GM18520 (cell line): ENCODE measurements around the gene CTSE.
A peak's percentile ranks its signal among the peaks of the same experiment; 100 is the strongest.
"Not testable (repeated sequence)": the region's sequence is repeated elsewhere in the genome, so short reads cannot be mapped to it uniquely, and the experiment has no call there.

Experiments
- ATAC-seq: cut with Tn5 transposase; IDR thresholded peaks from one replicate; pipeline ENCODE4 v1.9.1; 2021; ENCODE audit not compliant: unreplicated experiment

The CTSE gene

GRCh38 chr1:206020393-206021007 is 3.2 kb downstream of the CTSE start:
- ATAC-seq = no peak

- no peak for ATAC-seq
Measured at GRCh38 chr1:206015071-206015470, 8.6 kb downstream of the CTSE start.

DNA sequence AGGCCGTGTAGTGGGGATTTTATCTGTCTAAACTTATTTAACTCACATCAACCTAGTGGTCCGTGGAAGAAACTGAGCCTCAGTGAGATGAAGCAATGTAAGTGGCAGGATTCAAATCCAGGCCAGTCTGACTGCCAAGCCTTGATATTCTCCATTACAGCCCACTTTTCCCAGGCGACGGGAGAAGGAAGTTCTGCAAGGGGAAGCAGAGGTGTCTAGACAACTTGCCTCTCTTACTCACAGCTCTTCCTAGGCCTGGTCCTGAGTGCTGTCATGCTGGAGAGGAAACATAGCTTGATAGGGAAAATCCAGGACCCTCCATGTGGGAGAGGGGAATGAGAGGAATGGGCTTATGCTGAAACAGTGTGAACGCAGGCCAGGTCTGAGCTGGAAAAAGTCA is 9.1 kb downstream of the CTSE start:
- no peak for ATAC-seq

DNA sequence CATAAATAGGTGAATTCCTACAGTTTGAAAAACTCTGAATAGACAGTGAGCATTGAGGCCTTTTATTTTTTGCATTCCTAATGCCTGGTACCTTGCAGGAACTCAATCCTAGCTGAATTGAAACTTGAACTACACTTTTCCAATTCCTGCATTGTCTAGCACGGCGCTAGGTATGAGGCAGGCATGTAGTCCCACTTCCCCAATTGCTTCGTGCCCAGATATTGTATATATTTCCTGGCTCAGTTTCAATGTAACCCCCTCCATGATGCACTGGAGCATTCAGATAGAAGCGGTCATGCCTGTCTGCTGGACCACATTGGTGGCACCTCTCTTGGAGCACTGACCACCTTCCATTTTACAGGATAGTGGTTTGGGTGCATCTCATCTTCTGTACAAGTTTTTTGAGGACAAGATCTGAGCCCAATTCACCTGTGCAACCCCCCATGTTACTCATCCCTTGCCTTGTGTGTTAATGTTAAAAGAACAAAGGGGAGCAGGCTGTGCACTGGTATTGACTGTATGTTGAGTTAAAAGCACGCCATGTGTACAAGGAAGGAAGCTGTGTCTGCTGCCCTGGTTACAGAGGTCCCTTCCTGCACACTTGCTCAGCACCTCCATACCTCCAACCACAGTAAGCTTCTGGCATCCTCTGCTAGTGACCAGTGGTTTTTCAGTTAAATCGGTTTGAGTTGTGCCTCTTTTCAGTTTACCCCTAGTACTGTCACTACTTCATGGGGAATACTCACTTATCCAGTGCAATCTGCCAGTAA is 10.5 kb downstream of the CTSE start:
- ATAC-seq = no peak

GRCh38 chr1:206012086-206012859 is 11.4 kb downstream of the CTSE start:
- ATAC-seq = peak; percentile 91

- ATAC-seq = no peak
Measured at GRCh38 chr1:206011057-206011456, 12.6 kb downstream of the CTSE start.

DNA sequence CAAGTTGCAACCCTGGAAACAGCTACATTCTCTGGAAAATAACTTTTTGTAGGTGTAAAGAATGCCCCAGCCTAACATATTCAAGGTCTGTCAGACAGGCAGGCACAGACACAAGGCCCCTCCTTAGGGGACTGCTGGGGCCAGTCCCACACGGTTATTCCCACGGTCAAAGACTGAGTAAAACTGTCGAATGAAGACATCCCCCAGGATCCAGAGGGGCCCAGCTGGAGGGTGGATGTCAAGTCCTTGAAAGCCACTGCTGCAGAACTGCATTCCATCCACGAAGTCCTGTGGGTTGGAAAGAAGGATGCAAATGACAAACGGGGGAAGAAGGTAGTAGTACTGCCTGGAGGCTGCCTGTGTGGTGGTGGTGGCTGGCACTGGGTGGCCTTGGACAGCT is 13.6 kb downstream of the CTSE start:
- no peak for ATAC-seq

GRCh38 chr1:206006946-206007345 is 16.7 kb downstream of the CTSE start:
- no peak for ATAC-seq

- ATAC-seq = no peak
Measured at GRCh38 chr1:206005778-206006180, 17.9 kb downstream of the CTSE start.

DNA sequence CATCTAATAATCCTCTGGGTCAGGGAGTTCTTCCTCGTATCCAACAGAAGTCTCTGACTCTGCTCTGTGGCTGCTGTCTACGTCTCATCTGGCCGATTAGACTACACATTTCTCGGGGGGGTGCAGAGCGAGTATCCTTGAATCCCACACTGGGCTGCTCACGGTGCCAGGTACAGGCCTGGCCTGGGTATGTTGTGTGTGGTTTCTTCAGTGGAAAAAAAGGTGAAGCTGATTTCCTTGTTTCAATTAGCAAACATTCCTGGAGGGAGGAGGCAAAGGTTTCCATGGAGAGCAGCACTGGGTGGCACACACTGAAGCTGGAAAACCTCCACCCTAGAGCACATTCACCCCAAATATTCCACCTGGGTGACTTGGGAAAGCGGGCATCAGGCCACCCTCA is 18.5 kb downstream of the CTSE start:
- no peak for ATAC-seq

GRCh38 chr1:206004826-206005225 is 18.9 kb downstream of the CTSE start:
- no peak for ATAC-seq

DNA sequence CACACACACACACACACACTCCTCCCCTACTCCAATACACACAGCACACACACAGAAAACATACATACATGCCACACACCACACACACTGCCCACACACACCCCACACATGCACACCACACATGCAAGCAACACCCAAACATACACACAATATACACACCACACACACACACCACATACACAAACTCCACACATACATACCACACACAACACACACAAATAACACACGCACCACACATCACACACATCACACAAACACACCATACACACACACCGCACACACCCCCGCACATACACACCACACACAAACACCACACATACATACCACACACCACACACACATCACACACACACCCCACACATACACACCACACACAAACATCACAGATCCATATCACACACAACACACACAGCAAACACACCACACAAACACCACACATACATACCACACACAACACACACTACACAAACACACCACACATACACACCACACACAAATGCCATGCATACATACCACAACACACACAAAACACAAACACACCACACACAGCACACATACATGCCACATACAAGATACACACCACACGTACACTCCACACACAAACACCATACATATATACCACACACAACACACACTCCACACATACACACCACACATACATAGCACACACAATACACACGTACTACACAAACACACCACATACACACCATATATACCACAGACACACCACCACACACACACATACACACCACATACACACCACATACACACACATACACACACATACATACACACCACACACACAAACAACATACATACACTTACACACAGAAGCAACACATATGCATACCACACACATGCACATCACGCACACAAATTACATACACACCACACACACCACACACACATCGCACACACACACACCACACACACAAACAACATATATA is 19.6 kb downstream of the CTSE start:
- ATAC-seq = no peak

DNA sequence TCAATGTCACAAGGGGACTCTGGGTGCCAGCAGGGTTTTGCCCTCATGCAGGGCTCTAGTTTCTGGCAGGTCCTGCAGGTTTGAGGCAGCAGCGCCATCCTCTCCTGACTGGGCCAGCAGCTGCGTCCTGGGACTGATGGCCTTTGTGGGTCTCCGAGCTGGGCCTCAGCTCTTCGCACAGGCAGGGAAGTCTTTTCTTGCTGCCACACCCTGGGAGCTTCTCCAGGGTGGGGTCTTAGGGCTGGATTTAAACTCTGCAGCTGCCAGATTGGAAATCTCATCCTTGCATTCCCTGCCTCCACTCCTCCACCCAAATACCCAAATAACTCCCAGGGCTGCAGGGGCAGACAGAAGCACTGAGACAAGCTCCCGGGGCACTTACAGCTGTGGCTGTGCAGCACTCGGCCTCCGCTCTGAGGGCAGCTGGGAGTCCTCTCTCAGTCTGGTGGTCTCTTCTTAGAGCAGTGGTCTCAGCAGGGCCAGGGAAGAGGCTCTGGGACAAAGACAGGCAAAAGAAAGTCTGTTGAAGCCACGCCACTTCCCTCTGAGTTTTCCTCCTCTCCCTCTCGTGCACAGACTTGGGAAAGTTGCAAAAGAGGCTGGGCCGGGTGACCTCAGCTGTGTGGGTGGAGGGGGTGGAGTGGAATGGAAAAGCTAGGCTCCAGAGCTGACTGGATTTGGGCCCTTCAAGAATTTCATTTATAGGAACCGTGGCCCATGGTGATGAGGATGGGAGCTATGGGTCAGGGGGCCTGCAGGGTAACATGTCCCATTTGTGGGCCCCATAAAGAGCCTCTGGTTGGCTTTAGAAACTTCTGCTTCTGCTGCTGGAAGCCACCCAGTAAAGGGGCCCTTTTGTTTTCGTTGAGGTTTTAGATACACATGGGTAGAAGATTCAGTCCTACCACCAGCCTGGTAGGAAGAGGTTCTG is 20.6 kb downstream of the CTSE start, which contains the start of gene RAB7B:
RAB7B (minus strand) TSS at position 525 of the 931 bp plus-strand sequence. CDS start 9,260 bp downstream, outside the sequence.
- no peak for ATAC-seq

DNA sequence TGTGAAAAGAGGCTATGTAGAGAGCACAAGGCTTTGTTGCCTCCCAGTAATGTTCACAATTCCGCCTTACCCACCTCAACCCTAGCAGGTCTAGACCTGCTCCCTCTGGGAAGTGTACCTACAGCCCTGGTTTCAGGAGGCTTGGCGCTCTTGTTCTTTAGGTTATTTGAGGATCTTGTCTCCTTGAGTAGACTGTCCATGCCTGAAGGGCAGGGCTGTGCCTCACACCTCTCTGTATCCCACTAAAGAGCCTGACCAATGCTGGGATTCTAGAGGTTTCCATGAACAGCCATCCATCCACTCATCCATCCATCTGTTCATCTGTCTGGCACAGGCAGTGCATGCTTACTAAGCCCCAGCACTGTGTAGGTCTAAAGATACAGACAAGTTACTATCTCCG is 21.5 kb downstream of the CTSE start:
- no peak for ATAC-seq

- ATAC-seq = no peak
Measured at GRCh38 chr1:206001476-206001888, 22.2 kb downstream of the CTSE start.

DNA sequence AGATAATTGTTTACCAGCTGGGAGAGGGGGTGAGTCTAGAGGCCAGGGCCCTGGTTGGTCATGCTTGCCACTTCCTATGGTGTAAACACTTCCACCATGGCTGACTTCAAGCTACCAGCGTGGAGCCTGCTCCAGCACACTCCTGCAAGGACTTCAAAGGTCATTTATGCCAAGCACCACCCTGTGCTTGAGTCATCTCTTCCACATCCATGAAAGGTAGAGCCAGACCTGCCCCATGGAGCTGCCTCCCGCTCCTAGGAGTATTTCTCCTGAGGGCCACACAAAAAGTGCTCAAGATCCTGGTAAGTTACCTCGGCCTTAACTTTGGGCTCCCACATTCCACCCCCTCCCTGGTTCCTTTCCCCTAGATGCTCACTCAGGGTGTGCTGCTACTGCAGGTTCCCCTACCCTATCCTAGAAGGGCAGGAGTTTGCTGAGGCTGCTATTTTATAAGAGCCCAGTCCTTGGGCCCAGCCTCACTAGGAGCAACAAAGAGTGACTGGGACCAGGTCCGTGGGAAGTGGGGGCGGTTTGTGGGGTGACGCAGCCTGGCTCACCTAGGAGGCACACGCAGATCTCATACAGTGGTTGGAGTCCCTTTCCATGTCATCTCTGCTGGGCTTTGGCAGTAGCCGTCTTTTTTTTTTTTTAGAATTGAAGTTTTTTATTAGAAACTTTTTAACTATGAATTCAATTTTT is 22.9 kb downstream of the CTSE start:
- ATAC-seq = no peak

GRCh38 chr1:205998457-205999241 is 25.0 kb downstream of the CTSE start:
- ATAC-seq = no peak

GRCh38 chr1:205996641-205997040 is 27.1 kb downstream of the CTSE start:
- ATAC-seq = not testable (repeated sequence)
